MM.1S (cell line): Measurements from ENCODE around the gene TRPT1.

Experiments used
- DNase-seq: peaks from one replicate; pipeline ENCODE4 v3.0.0-alpha.2; 2015
- H2AFZ ChIP-seq: fragments of 300-600 bp; sonication (generic); 2 replicates; pipeline ENCODE4 v1.6.0; 2016; ENCODE audit warnings: antibody characterized with exemption, low read length
- H3F3A ChIP-seq: fragments of 300-600 bp; sonication (generic); 2 replicates; pipeline ENCODE4 v1.6.1; 2016; ENCODE audit warnings: mild to moderate bottlenecking, antibody characterized with exemption, low read length, moderate library complexity, mixed read lengths; ENCODE audit not compliant: insufficient read depth
- H3K27ac ChIP-seq: fragments of 300-600 bp; sonication (generic); 2 replicates; pipeline ENCODE4 v1.5.1; 2016; ENCODE audit warnings: mild to moderate bottlenecking, low read length
- H3K27me3 ChIP-seq: fragments of 300-600 bp; sonication (generic); replicated peaks from 2 replicates; pipeline ENCODE4 v1.6.0; 2016; ENCODE audit warnings: low read length; ENCODE audit not compliant: insufficient read depth
- H3K36me3 ChIP-seq: fragments of 300-600 bp; sonication (generic); replicated peaks from 2 replicates; pipeline ENCODE4 v1.6.1; 2016; ENCODE audit warnings: mild to moderate bottlenecking, low read length, mixed read lengths; ENCODE audit not compliant: insufficient read depth
- H3K4me1 ChIP-seq: fragments of 300-600 bp; sonication (generic); 2 replicates; pipeline ENCODE4 v1.6.1; 2016; ENCODE audit warnings: low read length, mixed read lengths
- H3K4me2 ChIP-seq: fragments of 300-600 bp; sonication (generic); 2 replicates; pipeline ENCODE4 v1.6.0; 2016; ENCODE audit warnings: low read depth, low read length
- H3K4me3 ChIP-seq: fragments of 300-600 bp; sonication (generic); 2 replicates; pipeline ENCODE4 v1.5.1; 2016; ENCODE audit warnings: low read length, mixed read lengths
- H3K79me2 ChIP-seq: fragments of 300-600 bp; sonication (generic); 2 replicates; pipeline ENCODE4 v1.6.1; 2016; ENCODE audit warnings: mixed run types, low read length, mixed read lengths
- H3K9ac ChIP-seq: fragments of 300-600 bp; sonication (generic); 2 replicates; pipeline ENCODE4 v1.6.1; 2016; ENCODE audit warnings: low read length, mixed read lengths
- H3K9me2 ChIP-seq: fragments of 300-600 bp; sonication (generic); replicated peaks from 2 replicates; pipeline ENCODE4 v1.6.1; 2016; ENCODE audit warnings: mild to moderate bottlenecking, low read length, mixed read lengths; ENCODE audit not compliant: insufficient read depth
- H3K9me3 ChIP-seq: fragments of 300-600 bp; sonication (generic); replicated peaks from 2 replicates; pipeline ENCODE4 v1.6.1; 2016; ENCODE audit warnings: mild to moderate bottlenecking, low read length, mixed read lengths; ENCODE audit not compliant: insufficient read depth
- H4K20me1 ChIP-seq: fragments of 300-600 bp; sonication (generic); 2 replicates; pipeline ENCODE4 v1.6.1; 2016; ENCODE audit warnings: mild to moderate bottlenecking, low read length, moderate library complexity, mixed read lengths; ENCODE audit not compliant: insufficient read depth
- EZH2 ChIP-seq: fragments of 300-600 bp; sonication (generic); optimal IDR thresholded peaks from 2 replicates; pipeline ENCODE3; 2017; ENCODE audit warnings: low read depth, mild to moderate bottlenecking, antibody characterized with exemption, low read length, mixed read lengths
- EZH2phosphoT487 ChIP-seq: fragments of 300-600 bp; sonication (generic); IDR thresholded peaks from 2 replicates; pipeline ENCODE4 v1.6.1; 2018; ENCODE audit warnings: antibody characterized with exemption, low read length
- TF ChIP-seq, protein P1 (sequence below): fragments of 300-600 bp; sonication (generic); IDR thresholded peaks from 2 replicates; pipeline ENCODE4 v1.5.1; 2016; ENCODE audit warnings: antibody characterized with exemption, low read length, mixed read lengths

Gene TRPT1

GRCh38 chr11:64203421-64204079, 22.4 kb downstream of the TRPT1 start:
- H3K27ac ChIP-seq = no peak overlapping the region
- peaks cover 20% of the 10 kb centered on the region; the same call in 1 of the 2 replicates for H3K36me3 ChIP-seq
- H3F3A ChIP-seq = no peaks in the 10 kb centered on the region; the same call in none of the 2 replicates

DNA sequence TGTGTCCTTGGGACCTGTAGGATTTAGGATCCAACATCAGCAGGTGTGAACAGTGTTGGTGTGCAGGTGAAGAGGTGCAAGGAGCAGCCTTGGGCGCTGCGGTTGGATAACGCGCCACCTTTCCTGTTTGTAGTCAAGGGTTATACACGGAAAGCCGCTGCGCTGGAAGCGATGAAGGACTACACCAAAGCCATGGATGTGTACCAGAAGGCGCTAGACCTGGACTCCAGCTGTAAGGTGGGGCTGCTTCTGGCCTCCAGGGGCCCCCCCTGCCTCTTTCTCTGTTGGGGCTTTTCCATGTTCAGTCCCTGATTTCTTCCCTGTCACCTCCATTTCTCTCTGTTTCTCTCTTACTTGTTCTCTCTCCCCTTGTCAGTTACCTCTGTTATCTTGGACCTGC, 23.0 kb downstream of the TRPT1 start:
- TF ChIP-seq EZH2phosphoT487 (no peak), EZH2 (no peak)
- TF ChIP-seq, protein P1, sequence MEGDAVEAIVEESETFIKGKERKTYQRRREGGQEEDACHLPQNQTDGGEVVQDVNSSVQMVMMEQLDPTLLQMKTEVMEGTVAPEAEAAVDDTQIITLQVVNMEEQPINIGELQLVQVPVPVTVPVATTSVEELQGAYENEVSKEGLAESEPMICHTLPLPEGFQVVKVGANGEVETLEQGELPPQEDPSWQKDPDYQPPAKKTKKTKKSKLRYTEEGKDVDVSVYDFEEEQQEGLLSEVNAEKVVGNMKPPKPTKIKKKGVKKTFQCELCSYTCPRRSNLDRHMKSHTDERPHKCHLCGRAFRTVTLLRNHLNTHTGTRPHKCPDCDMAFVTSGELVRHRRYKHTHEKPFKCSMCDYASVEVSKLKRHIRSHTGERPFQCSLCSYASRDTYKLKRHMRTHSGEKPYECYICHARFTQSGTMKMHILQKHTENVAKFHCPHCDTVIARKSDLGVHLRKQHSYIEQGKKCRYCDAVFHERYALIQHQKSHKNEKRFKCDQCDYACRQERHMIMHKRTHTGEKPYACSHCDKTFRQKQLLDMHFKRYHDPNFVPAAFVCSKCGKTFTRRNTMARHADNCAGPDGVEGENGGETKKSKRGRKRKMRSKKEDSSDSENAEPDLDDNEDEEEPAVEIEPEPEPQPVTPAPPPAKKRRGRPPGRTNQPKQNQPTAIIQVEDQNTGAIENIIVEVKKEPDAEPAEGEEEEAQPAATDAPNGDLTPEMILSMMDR = no peak
- Histone ChIP-seq H3K4me3 (no peak overlapping the region), H2AFZ (no peak overlapping the region), H3K27me3 (no peaks in the 10 kb centered on the region), H3K4me2 (no peak overlapping the region), H3K36me3 (peaks cover 20% of the 10 kb centered on the region; the same call in 1 of the 2 replicates), H4K20me1 (no peaks in the 10 kb centered on the region), H3K9me2 (no peaks in the 10 kb centered on the region), H3K27ac (no peak overlapping the region), H3K79me2 (peaks cover 48% of the 10 kb centered on the region), H3K9ac (no peak overlapping the region), H3K9me3 (no peaks in the 10 kb centered on the region), H3K4me1 (peaks cover 10% of the 10 kb centered on the region), H3F3A (no peaks in the 10 kb centered on the region; the same call in none of the 2 replicates)
- no peak for DNase-seq

More at GRCh38 chr11:64203421-64204079, 22.4 kb downstream of the TRPT1 start:
- TF ChIP-seq, protein P1 = no peak
- TF ChIP-seq EZH2 (no peak), EZH2phosphoT487 (no peak)
- H3K4me3 ChIP-seq = no peak overlapping the region
- no peaks in the 10 kb centered on the region for H4K20me1 ChIP-seq
- H3K4me1 ChIP-seq = peaks cover 10% of the 10 kb centered on the region
- H3K27me3 ChIP-seq = no peaks in the 10 kb centered on the region
- DNase-seq = no peak
- no peaks in the 10 kb centered on the region for H3K9me3 ChIP-seq
- no peaks in the 10 kb centered on the region for H3K9me2 ChIP-seq
- no peak overlapping the region for H3K9ac ChIP-seq
- H3K79me2 ChIP-seq = peaks cover 42% of the 10 kb centered on the region
- no peak overlapping the region for H2AFZ ChIP-seq
- H3K4me2 ChIP-seq = no peak overlapping the region

DNA sequence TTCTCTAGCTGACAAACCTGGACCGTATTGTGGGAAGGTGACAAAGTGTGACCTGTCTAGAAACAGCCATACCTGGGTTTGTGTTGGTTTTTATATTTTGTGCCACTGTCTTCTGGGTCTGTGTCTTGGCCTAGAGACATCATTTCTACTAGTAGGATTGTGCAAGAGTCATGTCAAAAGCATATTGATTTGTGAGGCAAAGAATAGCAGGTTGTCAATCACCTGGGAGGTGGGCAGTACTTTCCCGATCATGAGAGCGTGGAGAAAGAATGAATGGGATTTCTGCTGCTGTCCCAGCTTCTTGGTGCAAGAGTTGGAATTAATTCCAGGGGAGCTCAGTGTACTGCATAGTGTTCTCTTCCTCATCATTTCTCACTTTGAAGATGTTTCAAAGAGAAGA, 24.4 kb downstream of the TRPT1 start:
- peaks cover 7% of the 10 kb centered on the region; the same call in 1 of the 2 replicates for H3K4me1 ChIP-seq
- H3K27me3 ChIP-seq = no peaks in the 10 kb centered on the region
- no peak for DNase-seq
- no peaks in the 10 kb centered on the region for H4K20me1 ChIP-seq
- H3K79me2 ChIP-seq = peaks cover 62% of the 10 kb centered on the region
- H3K4me3 ChIP-seq = no peak overlapping the region
- TF ChIP-seq EZH2phosphoT487 (no peak), EZH2 (no peak)
- TF ChIP-seq, protein P1 = no peak
- no peak overlapping the region for H3K27ac ChIP-seq
- no peak overlapping the region for H3K4me2 ChIP-seq
- H3K9ac ChIP-seq = no peak overlapping the region
- no peaks in the 10 kb centered on the region for H3K9me2 ChIP-seq
- no peaks in the 10 kb centered on the region; the same call in 1 of the 2 replicates for H3F3A ChIP-seq
- H3K9me3 ChIP-seq = no peaks in the 10 kb centered on the region
- no peak overlapping the region for H2AFZ ChIP-seq
- H3K36me3 ChIP-seq = peaks cover 31% of the 10 kb centered on the region
